ENCODE measurements around the gene NF1. TPM values are rescaled to one million over a fixed set of nuclear protein-coding genes. Genes with fewer than 3 reads are reported as not detected.
"Not testable (repeated sequence)": the region's sequence is repeated elsewhere in the genome, so short reads cannot be mapped to it uniquely, and the experiment has no call there.

Gene NF1
- total RNA-seq, 2 experiments from 2014 or later = 18.1 to 21.7 TPM

DNA sequence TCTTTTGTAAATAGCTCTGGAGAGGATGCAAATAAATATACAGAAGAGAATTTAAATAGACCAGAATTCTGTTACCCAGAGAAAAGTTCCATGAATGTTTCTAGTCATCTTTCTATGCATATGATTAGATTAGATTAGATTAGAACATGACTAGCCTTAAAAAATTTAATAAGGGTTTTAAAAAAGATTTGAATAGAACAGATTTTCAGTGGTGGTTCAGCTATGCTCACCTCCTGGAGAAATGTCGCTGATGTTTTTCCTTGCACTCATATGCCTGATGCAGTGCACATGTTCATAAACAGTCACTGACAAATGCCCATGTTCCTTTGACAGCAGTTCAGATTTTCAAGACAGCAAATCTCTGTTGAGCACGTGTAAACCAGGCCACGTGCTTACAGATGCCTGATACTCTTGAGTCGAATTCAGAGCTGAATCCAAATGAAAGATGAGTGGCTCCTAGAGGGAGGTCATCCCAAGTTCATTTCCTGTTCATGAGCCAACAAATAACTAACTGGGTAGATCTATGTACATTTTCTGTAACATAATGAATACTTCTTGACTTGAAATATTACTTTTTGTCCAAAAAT is 276.8 kb downstream of the NF1 start:
- peaks cover 2% of the 10 kb centered on the region for H3K36me3 Mint-ChIP-seq (ENCODE audit: low read depth)
- ChIA-PET CTCF (interaction anchor here (0.5 kb wide), 2 partner anchors 40 to 342 kb away, joined by 4 read pairs; no protein-coding TSS in a partner anchor), POLR2A (no interaction called here)
- H3K27ac Mint-ChIP-seq = no peak overlapping the region
- no peaks in the 10 kb centered on the region for H3K9me3 Mint-ChIP-seq
- H3K27me3 Mint-ChIP-seq = no peaks in the 10 kb centered on the region
- H3K4me1 Mint-ChIP-seq = peaks cover 20% of the 10 kb centered on the region
- no peak overlapping the region for H3K4me3 Mint-ChIP-seq
- DNase-seq = peak; percentile 12

DNA sequence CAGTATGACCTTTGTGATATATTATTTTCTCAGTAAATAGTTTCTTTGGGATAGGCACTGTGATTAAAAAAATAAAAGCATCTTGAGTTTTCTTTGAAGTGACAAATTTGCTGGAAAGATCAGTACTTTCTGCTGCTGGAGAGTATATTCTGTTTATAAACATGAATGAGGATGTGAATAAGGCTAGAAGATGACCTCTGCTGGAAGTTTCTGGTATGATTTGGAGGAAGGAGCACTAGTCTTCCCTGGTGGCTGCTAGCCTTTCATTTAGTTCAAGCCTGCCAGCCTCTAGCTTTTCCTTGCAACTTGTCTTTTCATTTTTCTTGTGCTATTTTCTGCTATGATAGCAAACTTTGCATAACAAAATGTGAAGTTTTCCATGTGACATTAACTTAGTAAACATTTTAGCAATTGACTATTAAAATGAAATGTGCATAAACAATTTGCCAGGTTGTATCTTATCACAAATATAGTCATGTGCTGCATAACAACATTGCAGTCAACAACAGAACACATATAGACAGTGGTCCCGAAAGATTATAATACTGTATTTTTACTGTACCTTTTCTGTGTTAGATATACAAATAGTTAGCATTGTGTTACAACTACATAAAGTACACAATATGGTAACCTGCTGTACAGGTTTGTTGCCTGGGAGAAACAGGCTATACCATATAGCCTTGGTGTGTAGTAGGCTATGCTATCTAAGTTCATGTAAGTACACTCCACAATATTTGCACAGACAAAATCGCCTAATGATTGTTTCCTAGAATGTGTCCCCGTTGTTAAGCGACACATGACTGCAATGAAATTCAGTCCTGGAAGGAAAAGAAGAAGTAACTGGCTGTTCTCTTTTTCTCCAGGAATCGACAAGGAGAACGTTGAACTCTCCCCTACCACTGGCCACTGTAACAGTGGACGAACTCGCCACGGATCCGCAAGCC is 278.6 kb downstream of the NF1 start:
- DNase-seq = peak; percentile 63
- CTCF ChIA-PET = interaction anchor here (0.5 to 1.3 kb wide), 6 partner anchors 9 to 305 kb away, joined by 3 to 4 read pairs (median 3); no protein-coding TSS in a partner anchor
- H3K27ac Mint-ChIP-seq = no peak overlapping the region
- no peaks in the 10 kb centered on the region for H3K9me3 Mint-ChIP-seq
- no peaks in the 10 kb centered on the region for H3K27me3 Mint-ChIP-seq
- H3K4me1 Mint-ChIP-seq = peaks cover 20% of the 10 kb centered on the region
- H3K4me3 Mint-ChIP-seq = no peak overlapping the region
- POLR2A ChIA-PET = interaction anchor here (0.6 kb wide), 1 partner anchor 402 kb away, joined by 3 read pairs; no protein-coding TSS in a partner anchor
- peaks cover 2% of the 10 kb centered on the region for H3K36me3 Mint-ChIP-seq (ENCODE audit: low read depth)

DNA sequence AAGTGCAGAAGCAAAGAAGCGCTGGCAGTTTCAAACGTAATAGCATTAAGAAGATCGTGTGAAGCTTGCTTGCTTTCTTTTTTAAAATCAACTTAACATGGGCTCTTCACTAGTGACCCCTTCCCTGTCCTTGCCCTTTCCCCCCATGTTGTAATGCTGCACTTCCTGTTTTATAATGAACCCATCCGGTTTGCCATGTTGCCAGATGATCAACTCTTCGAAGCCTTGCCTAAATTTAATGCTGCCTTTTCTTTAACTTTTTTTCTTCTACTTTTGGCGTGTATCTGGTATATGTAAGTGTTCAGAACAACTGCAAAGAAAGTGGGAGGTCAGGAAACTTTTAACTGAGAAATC is 279.3 kb downstream of the NF1 start:
- no peak for DNase-seq
- peaks cover 2% of the 10 kb centered on the region for H3K36me3 Mint-ChIP-seq (ENCODE audit: low read depth)
- H3K4me1 Mint-ChIP-seq = peaks cover 20% of the 10 kb centered on the region
- no peaks in the 10 kb centered on the region for H3K27me3 Mint-ChIP-seq
- ChIA-PET CTCF (interaction anchor here (1.3 kb wide), 1 partner anchor 16 kb away, joined by 3 read pairs; no protein-coding TSS in a partner anchor), POLR2A (no interaction called here)
- H3K27ac Mint-ChIP-seq = no peak overlapping the region
- H3K4me3 Mint-ChIP-seq = no peak overlapping the region
- H3K9me3 Mint-ChIP-seq = no peaks in the 10 kb centered on the region

- Mint-ChIP-seq H3K27ac (no peak overlapping the region), H3K36me3 (ENCODE audit: low read depth) (peaks cover 2% of the 10 kb centered on the region), H3K4me1 (peaks cover 20% of the 10 kb centered on the region), H3K4me3 (no peak overlapping the region), H3K27me3 (no peaks in the 10 kb centered on the region), H3K9me3 (no peaks in the 10 kb centered on the region)
- ChIA-PET CTCF (interaction anchor here (1.3 kb wide), 1 partner anchor 15 kb away, joined by 3 read pairs; no protein-coding TSS in a partner anchor), POLR2A (no interaction called here)
- no peak for DNase-seq
These were observed 279.7 kb downstream of the NF1 start for GRCh38 chr17:31374503-31374902.

- Mint-ChIP-seq H3K4me3 (no peak overlapping the region), H3K4me1 (no peaks in the 10 kb centered on the region)
- CTCF ChIA-PET = interaction anchor here (1.3 to 2.0 kb wide), 2 partner anchors 10 to 27 kb away, joined by 4 to 7 read pairs; no protein-coding TSS in a partner anchor
These were observed 283.9 kb downstream of the NF1 start for GRCh38 chr17:31378638-31379037.

DNA sequence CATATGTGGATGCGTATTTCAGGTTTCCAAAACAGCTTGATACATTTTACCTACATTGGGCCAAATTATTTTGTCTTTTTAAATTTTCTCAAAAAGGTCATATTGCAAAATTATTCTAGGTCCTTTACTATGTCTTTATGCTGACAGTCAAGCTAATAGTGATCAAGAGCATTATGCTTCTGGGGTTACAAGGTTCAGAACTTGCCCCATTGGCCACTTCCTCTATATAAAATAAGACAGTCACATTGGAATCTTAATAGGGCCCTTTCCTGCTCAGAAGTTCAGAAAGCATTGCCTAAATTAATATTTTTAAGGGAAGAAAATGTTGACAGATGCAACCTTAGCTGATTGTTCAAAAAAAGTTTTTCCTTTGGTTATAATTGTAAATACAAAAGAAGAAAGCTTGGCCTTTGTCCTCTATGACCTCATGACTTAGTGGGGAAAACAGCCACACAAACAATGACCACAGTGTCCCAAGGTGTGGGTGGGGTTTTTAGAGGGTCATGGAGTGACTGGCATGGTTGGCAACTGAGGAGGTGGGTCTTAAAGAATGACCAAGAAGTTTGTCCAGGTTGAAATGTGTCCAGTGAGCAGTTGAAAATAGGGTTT is 284.9 kb downstream of the NF1 start:
- Mint-ChIP-seq H3K27ac (no peak overlapping the region), H3K27me3 (no peaks in the 10 kb centered on the region), H3K4me3 (no peak overlapping the region), H3K4me1 (no peaks in the 10 kb centered on the region), H3K9me3 (no peaks in the 10 kb centered on the region), H3K36me3 (ENCODE audit: low read depth) (no peaks in the 10 kb centered on the region)
- ChIA-PET POLR2A (no interaction called here), CTCF (interaction anchor here (0.6 to 1.3 kb wide), 2 partner anchors 12 to 1513 kb away, joined by 3 read pairs; partner anchors contain the start of gene RAB11FIP4)
- no peak for DNase-seq

More at GRCh38 chr17:31378638-31379037, 283.9 kb downstream of the NF1 start:
- Mint-ChIP-seq H3K27ac (no peak overlapping the region), H3K36me3 (ENCODE audit: low read depth) (no peaks in the 10 kb centered on the region), H3K27me3 (no peaks in the 10 kb centered on the region), H3K9me3 (no peaks in the 10 kb centered on the region)
- POLR2A ChIA-PET = no interaction called here
- no peak for DNase-seq

DNA sequence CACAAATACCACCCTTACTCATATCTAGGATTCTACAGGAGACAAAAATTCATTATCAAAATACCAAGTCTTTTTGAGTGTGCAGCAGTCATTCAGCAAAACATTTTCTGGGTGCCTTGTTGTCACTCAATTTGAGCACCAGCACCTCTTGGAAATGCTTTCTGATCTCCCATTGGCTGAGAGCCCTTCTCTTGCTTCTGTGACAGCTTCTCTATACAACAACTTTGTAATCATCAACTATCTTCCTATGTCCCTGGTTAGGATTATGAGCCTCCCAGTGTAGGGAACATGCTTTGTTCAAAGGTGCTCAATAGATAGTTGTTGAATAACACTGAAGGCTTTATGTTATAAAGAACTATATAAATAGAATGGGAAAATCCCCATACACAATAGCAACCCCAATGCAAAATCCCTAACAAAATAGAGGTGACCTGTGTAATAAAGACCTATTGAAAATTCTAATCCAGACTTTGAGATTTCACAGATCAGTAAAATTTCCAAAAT is 286.4 kb downstream of the NF1 start:
- DNase-seq = no peak
- no peaks in the 10 kb centered on the region for H3K9me3 Mint-ChIP-seq
- no peak overlapping the region for H3K27ac Mint-ChIP-seq
- POLR2A ChIA-PET = no interaction called here
- H3K4me1 Mint-ChIP-seq = no peaks in the 10 kb centered on the region
- no peaks in the 10 kb centered on the region for H3K27me3 Mint-ChIP-seq
- H3K4me3 Mint-ChIP-seq = no peak overlapping the region
- no peaks in the 10 kb centered on the region for H3K36me3 Mint-ChIP-seq (ENCODE audit: low read depth)
- CTCF ChIA-PET = no interaction called here

GRCh38 chr17:31382668-31383275 is 288.0 kb downstream of the NF1 start:
- not testable (repeated sequence) for H3K27me3 Mint-ChIP-seq; DNase-seq; H3K27ac Mint-ChIP-seq; H3K9me3 Mint-ChIP-seq; H3K4me3 Mint-ChIP-seq; H3K36me3 Mint-ChIP-seq (ENCODE audit: low read depth); H3K4me1 Mint-ChIP-seq
- CTCF ChIA-PET = interaction anchor here (0.9 to 1.0 kb wide), 2 partner anchors 10 to 142 kb away, joined by 3 to 5 read pairs; no protein-coding TSS in a partner anchor
- POLR2A ChIA-PET = interaction anchor here (0.7 kb wide), 1 partner anchor 140 kb away, joined by 3 read pairs; no protein-coding TSS in a partner anchor

DNA sequence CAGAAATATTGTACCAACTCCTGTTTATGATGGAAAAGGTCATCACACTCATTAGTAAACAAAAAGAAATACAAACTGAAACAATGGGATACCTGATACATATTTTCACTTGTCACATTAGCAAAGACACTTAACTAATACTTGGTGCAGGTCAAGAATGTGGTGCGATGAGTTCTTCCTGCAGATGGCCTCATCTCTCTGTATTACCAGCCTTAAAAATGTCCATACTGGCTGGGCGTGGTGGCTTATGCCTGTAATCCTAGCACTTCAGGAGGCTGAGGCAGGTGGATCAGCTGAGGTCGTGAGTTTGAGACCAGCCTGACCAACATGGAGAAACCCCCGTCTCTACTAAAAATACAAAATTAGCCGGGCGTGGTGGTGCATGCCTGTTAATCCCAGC is 288.7 kb downstream of the NF1 start:
- CTCF ChIA-PET; DNase-seq; H3K27me3 Mint-ChIP-seq; H3K27ac Mint-ChIP-seq; H3K4me3 Mint-ChIP-seq; H3K4me1 Mint-ChIP-seq; H3K36me3 Mint-ChIP-seq (ENCODE audit: low read depth); H3K9me3 Mint-ChIP-seq: not testable (repeated sequence)
- POLR2A ChIA-PET = interaction anchor here (0.7 kb wide), 1 partner anchor 141 kb away, joined by 3 read pairs; no protein-coding TSS in a partner anchor

DNA sequence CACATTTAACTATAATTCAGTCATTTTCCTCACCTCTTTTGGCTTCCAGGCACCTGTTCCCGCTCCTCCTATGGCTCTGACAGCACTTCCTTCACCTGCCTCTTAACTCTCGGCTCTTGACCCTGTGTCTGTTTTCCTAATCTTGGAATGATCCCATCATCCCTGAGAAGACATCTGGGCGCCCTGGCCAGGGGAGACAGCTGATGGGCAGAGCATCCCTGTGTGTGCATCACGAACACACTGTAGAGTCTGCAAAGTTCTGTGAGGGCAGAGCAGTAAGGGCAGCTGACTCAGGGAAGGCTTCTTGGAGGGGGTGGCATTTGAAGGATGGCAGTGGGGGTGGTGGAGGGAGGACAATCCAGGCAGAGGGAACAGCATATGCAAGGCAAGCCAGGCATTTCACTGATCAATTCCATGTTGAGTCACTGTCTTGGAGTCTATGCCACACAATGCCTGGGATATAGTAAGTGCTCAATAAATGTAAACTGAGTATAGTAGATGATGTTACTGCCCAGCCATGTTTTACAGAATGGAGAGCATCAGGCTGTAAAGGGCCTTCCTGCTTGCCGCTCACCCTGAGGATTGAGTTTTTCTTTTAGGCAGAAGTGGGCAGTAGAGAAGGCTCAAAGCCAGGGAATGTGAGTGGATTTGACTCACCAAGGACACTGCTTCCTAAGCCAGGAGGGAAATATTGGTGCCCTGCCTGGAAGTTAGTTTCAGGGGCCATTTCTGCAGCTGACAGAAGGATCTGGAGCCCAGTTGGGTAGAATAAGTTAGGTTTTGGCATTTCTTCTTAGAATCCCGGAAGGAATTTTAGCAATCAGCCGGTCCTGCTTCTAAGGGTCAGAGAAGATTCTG is 290.9 kb downstream of the NF1 start:
- Mint-ChIP-seq H3K27ac (no peak overlapping the region), H3K36me3 (ENCODE audit: low read depth) (no peaks in the 10 kb centered on the region), H3K4me1 (peaks cover 3% of the 10 kb centered on the region), H3K9me3 (no peaks in the 10 kb centered on the region), H3K27me3 (peaks cover 19% of the 10 kb centered on the region), H3K4me3 (no peak overlapping the region)
- CTCF ChIA-PET = interaction anchor here (0.6 to 0.7 kb wide), 2 partner anchors 22 to 56 kb away, joined by 3 read pairs; no protein-coding TSS in a partner anchor
- POLR2A ChIA-PET = no interaction called here
- no peak for DNase-seq

DNA sequence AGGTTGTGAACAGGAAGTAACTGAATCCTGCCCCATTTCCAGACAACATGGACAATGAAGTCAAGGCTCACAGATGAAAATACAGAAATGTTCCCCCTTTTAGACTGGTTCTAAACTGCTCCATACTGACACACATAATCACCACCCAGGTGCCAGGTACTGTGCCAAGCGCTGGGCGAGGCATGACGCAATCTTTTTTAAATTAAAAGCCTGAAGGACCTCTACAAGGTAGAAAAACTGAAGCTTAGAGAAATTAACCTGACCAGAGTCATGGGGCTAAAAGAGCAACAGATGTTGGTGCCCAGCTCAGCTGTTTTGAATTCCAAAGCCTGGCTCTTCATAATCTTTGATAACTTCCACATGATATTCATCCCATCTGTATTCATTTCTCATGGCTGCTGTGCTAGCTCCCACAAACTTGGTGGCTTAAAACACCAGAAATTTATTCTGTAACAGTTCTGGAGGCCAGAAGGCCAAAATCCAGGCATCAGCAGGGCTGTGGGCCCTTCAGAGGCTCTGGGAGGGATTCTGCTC is 291.8 kb downstream of the NF1 start:
- DNase-seq = no peak
- Mint-ChIP-seq H3K36me3 (ENCODE audit: low read depth) (no peaks in the 10 kb centered on the region), H3K4me3 (no peak overlapping the region), H3K4me1 (peaks cover 5% of the 10 kb centered on the region), H3K27ac (no peak overlapping the region), H3K9me3 (no peaks in the 10 kb centered on the region), H3K27me3 (peaks cover 23% of the 10 kb centered on the region)
- CTCF ChIA-PET = interaction anchor here (0.6 to 1.1 kb wide), 4 partner anchors 23 to 424 kb away, joined by 3 to 4 read pairs (median 3); no protein-coding TSS in a partner anchor
- POLR2A ChIA-PET = no interaction called here

All from activated CD4-positive, alpha-beta T cell treated with anti-CD3 and anti-CD28 coated beads, Interleukin-2, amount 10 ng/mL, durations not matched to agents 7 days and 5 days (primary cell).